PC-9 (cell line): ENCODE measurements around the gene CNR1. TPM values are rescaled to one million over a fixed set of nuclear protein-coding genes. Genes with fewer than 3 reads are reported as not detected.

Experiments
- Bru-seq: library from RNA; stranded (reverse); fragments of 400-500 nt; gene quantifications from one replicate; lab custom pipeline; 2021; lab: Mats Ljungman, UMichigan
- BruChase-seq, 2 experiments: library from RNA; stranded (reverse); fragments of 400-500 nt; gene quantifications; one replicate each; lab custom pipeline; 2021; lab: Mats Ljungman, UMichigan
- BruUV-seq: library from RNA; stranded (reverse); fragments of 400-500 nt; replicated peaks from 2 replicates; lab custom pipeline; 2021; lab: Mats Ljungman, UMichigan
- CTCF ChIA-PET: fragments of 300-600 bp; sonication (Branson Sonifier 250); formaldehyde crosslinking; loops from one replicate; lab custom pipeline; 2022; ENCODE audit warnings: antibody characterized with exemption; lab: Charles Lee
- POLR2A ChIA-PET: fragments of 300-600 bp; sonication (Branson Sonifier 250); formaldehyde crosslinking; loops from one replicate; lab custom pipeline; 2022; ENCODE audit warnings: antibody characterized with exemption; ENCODE audit not compliant: unreplicated experiment; lab: Charles Lee
- DNase-seq, 2 experiments: peaks; one replicate each; pipeline versions ENCODE4 v3.0.0 to v3.0.0-alpha.2; 2015 to 2022; ENCODE audit warnings: mixed read lengths in 1 of 2
- H2AFZ ChIP-seq: fragments of 200-600 bp; sonication (generic); 2 replicates; pipeline ENCODE4 v1.8.1; 2017; ENCODE audit warnings: antibody characterized with exemption
- H3F3A ChIP-seq: fragments of 200-600 bp; sonication (generic); 2 replicates; pipeline ENCODE4 v1.8.1; 2017; ENCODE audit warnings: antibody characterized with exemption, mild to moderate bottlenecking, low read depth; ENCODE audit not compliant: insufficient read depth
- H3K27ac ChIP-seq: fragments of 200-600 bp; sonication (generic); 2 replicates; pipeline ENCODE4 v1.6.1; 2016; ENCODE audit warnings: mixed run types
- H3K27me3 ChIP-seq: fragments of 200-600 bp; sonication (generic); 2 replicates; pipeline ENCODE4 v1.6.1; 2016; ENCODE audit warnings: low read depth, mixed run types; ENCODE audit not compliant: insufficient read depth
- H3K36me3 ChIP-seq: fragments of 200-600 bp; sonication (generic); 2 replicates; pipeline ENCODE4 v1.6.1; 2016; ENCODE audit warnings: low read depth, mixed run types
- H3K4me1 ChIP-seq: fragments of 200-600 bp; sonication (generic); replicated peaks from 2 replicates; pipeline ENCODE4 v1.6.1; 2016; ENCODE audit warnings: mixed run types; ENCODE audit not compliant: insufficient read depth
- H3K4me2 ChIP-seq: fragments of 200-600 bp; sonication (generic); 2 replicates; pipeline ENCODE4 v1.6.1; 2017; ENCODE audit warnings: mixed run types
- H3K4me3 ChIP-seq: fragments of 200-600 bp; sonication (generic); 2 replicates; pipeline ENCODE4 v1.6.1; 2016; ENCODE audit warnings: mixed run types
- H3K79me2 ChIP-seq: fragments of 200-600 bp; sonication (generic); 2 replicates; pipeline ENCODE4 v1.6.1; 2017; ENCODE audit warnings: low read depth, mixed run types
- H3K9me2 ChIP-seq: fragments of 200-600 bp; sonication (generic); 2 replicates; pipeline ENCODE4 v1.8.1; 2017; ENCODE audit warnings: mild to moderate bottlenecking; ENCODE audit not compliant: insufficient read depth
- H3K9me3 ChIP-seq: fragments of 200-600 bp; sonication (generic); 2 replicates; pipeline ENCODE4 v1.8.1; 2016; ENCODE audit warnings: low read depth; ENCODE audit not compliant: insufficient read depth
- H4K20me1 ChIP-seq: fragments of 200-600 bp; sonication (generic); 2 replicates; pipeline ENCODE4 v1.8.1; 2017; ENCODE audit not compliant: insufficient read depth
- EZH2 ChIP-seq: fragments of 200-600 bp; sonication (generic); IDR thresholded peaks from 2 replicates; pipeline ENCODE4 v1.8.0; 2017; ENCODE audit warnings: antibody characterized with exemption, low read depth
- intact Hi-C: fragments of 100-400 bp; cut with micrococcal nuclease; formaldehyde crosslinking; loops from one replicate; pipeline ENCODE4 v1.10.0; 2022; ENCODE audit not compliant: unreplicated experiment
- long read RNA-seq: library from polyadenylated mRNA; stranded (forward); transcript quantifications from one replicate; pipeline ENCODE4 v2.0.0, GENCODE V29; 2022
- total RNA-seq: library from RNA; stranded (reverse); gene quantifications from 2 replicates; pipeline ENCODE4 v1.2.3, GENCODE V29; 2021
- TF ChIP-seq, protein P1 (sequence below): fragments of 200-600 bp; sonication (generic); conservative IDR thresholded peaks from 2 replicates; pipeline ENCODE4 v1.6.1; 2017; ENCODE audit warnings: mixed run types, antibody characterized with exemption, mild to moderate bottlenecking, moderate library complexity

The CNR1 gene
- total RNA-seq, result not detected in 2 replicates
- Bru-seq, nascent RNA, result percentile 17 among the genes with signal in this experiment
- percentile 20 among the genes with signal in this experiment for BruChase-seq, experiment 1, labeled RNA remaining after a 2-hour chase
- percentile 15 among the genes with signal in this experiment for BruChase-seq, experiment 2, labeled RNA remaining after a 6-hour chase
- long read RNA-seq, result 0 reads

GRCh38 chr6:88165844-88166492, at the start of gene CNR1:
Gene CNR1, minus strand, starts transcription at chr6:88166347. Its CDS starts 21,073 bp downstream, at chr6:88145274.
- no peak within 1 kb of the TSS for H3K27ac ChIP-seq
- CTCF ChIA-PET, result no interaction called here
- DNase-seq, result no peak

GRCh38 chr6:88211446-88211845, 45.3 kb upstream of the CNR1 start:
- no peaks in the 10 kb centered on the region for H4K20me1 ChIP-seq
- H2AFZ ChIP-seq, result no peak overlapping the region
- CTCF ChIA-PET, result no interaction called here
- TF ChIP-seq EZH2, result no peak
- TF ChIP-seq, protein P1, sequence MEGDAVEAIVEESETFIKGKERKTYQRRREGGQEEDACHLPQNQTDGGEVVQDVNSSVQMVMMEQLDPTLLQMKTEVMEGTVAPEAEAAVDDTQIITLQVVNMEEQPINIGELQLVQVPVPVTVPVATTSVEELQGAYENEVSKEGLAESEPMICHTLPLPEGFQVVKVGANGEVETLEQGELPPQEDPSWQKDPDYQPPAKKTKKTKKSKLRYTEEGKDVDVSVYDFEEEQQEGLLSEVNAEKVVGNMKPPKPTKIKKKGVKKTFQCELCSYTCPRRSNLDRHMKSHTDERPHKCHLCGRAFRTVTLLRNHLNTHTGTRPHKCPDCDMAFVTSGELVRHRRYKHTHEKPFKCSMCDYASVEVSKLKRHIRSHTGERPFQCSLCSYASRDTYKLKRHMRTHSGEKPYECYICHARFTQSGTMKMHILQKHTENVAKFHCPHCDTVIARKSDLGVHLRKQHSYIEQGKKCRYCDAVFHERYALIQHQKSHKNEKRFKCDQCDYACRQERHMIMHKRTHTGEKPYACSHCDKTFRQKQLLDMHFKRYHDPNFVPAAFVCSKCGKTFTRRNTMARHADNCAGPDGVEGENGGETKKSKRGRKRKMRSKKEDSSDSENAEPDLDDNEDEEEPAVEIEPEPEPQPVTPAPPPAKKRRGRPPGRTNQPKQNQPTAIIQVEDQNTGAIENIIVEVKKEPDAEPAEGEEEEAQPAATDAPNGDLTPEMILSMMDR, result no peak
- no peaks in the 10 kb centered on the region for H3K36me3 ChIP-seq
- no peak for DNase-seq
- POLR2A ChIA-PET, result no interaction called here
- no peak overlapping the region for H3K4me2 ChIP-seq
- no peaks in the 10 kb centered on the region for H3K9me3 ChIP-seq
- no TSS peak for BruUV-seq
- no peaks in the 10 kb centered on the region for H3K4me1 ChIP-seq
- no peak overlapping the region for H3K27ac ChIP-seq
- no peak overlapping the region for H3K4me3 ChIP-seq
- no peaks in the 10 kb centered on the region for H3K79me2 ChIP-seq
- H3K27me3 ChIP-seq, result no peaks in the 10 kb centered on the region
- intact Hi-C loops, result no loop called here
- no peaks in the 10 kb centered on the region for H3F3A ChIP-seq
- no peaks in the 10 kb centered on the region for H3K9me2 ChIP-seq

More at GRCh38 chr6:88165844-88166492, at the start of gene CNR1:
- no peak within 1 kb of the TSS for H2AFZ ChIP-seq
- no peak within 1 kb of the TSS for H3K4me3 ChIP-seq
- H3K9me3 ChIP-seq, result no peaks in the 10 kb centered on the region
- H3K27me3 ChIP-seq, result no peaks in the 10 kb centered on the region
- intact Hi-C loops, result no loop called here
- BruUV-seq, result no TSS peak
- POLR2A ChIA-PET, result no interaction called here
- H4K20me1 ChIP-seq, result no peaks in the 10 kb centered on the region
- H3K4me1 ChIP-seq, result no peaks in the 10 kb centered on the region
- no peaks in the 10 kb centered on the region for H3F3A ChIP-seq
- H3K9me2 ChIP-seq, result no peaks in the 10 kb centered on the region
- H3K4me2 ChIP-seq, result no peak within 1 kb of the TSS
- H3K79me2 ChIP-seq, result no peaks in the 10 kb centered on the region
- H3K36me3 ChIP-seq, result no peaks in the 10 kb centered on the region
- TF ChIP-seq EZH2, result no peak
- TF ChIP-seq, protein P1, result no peak

DNA sequence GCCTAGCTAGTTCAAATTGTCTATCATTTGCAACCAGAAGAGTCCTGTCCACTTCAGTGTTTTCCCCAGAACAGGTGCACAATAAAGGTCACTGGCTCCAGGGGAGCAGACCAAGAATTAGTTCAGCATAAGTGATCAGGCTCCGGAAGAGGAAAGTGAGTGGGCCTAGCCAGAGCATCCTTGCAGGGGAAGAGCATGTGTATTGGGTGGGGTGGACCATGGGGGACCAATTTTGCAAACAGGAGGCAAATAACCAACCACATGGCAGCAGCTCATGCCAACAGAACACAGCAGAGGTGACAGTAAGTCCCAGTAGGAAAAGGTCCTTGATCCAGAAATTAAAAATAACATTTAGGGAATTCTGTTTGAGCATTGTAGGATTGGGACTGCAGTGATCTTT, 43.2 kb upstream of the CNR1 start:
- no peaks in the 10 kb centered on the region for H3K79me2 ChIP-seq
- no peak overlapping the region for H3K27ac ChIP-seq
- H3K4me2 ChIP-seq, result no peak overlapping the region
- H3K36me3 ChIP-seq, result no peaks in the 10 kb centered on the region
- H3K4me1 ChIP-seq, result no peaks in the 10 kb centered on the region
- TF ChIP-seq EZH2, result no peak
- TF ChIP-seq, protein P1, result no peak
- no peaks in the 10 kb centered on the region for H3K27me3 ChIP-seq
- intact Hi-C loops, result no loop called here
- no peaks in the 10 kb centered on the region for H3K9me3 ChIP-seq
- POLR2A ChIA-PET, result no interaction called here
- DNase-seq, result no peak
- no peaks in the 10 kb centered on the region for H4K20me1 ChIP-seq
- H3K9me2 ChIP-seq, result no peaks in the 10 kb centered on the region
- no TSS peak for BruUV-seq
- H3K4me3 ChIP-seq, result no peak overlapping the region
- CTCF ChIA-PET, result no interaction called here
- no peaks in the 10 kb centered on the region for H3F3A ChIP-seq
- no peak overlapping the region for H2AFZ ChIP-seq
